ENCODE measurements around the gene POU2F2. TPM values are rescaled to one million over a fixed set of nuclear protein-coding genes. Genes with fewer than 3 reads are reported as not detected.

POU2F2 gene
- total and polyA plus RNA-seq, 9 of the 15 experiments (the other 6 are each of a cell fraction or from before 2014, with no cell fraction given) = 0.03 to 0.68 (median 0.14) TPM

GRCh38 chr19:42068756-42069571 lies 63.3 kb downstream of the POU2F2 start:
- in situ Hi-C loops (cut with MboI) (no loop called here), intact Hi-C loops (cut with micrococcal nuclease) (no loop called here)
- 23% methylated on average over 14 of the region's 29 CpGs for WGBS (ENCODE audit: insufficient coverage, low coverage, missing lambda C conversion rate)
- CTCF ChIA-PET (ENCODE audit: low intra/inter-chr PET ratio) = interaction anchor here (0.6 kb wide), 1 partner anchor 109 kb away, joined by 3 read pairs; no protein-coding TSS in a partner anchor
- FAIRE-seq (no peak), DNase-seq (ENCODE audit: extremely low read depth in 1 of 4, low spot score in 3 of 4) (peak in 2 of 4 experiments; percentile 32 to 35), ATAC-seq (no peak)
- peak overlapping the region in 1 of 2 experiments; percentile 27; a peak in 1 of 4 replicates for H3K9ac ChIP-seq (ENCODE audit: insufficient read depth in 1 of 2, low read depth in 2 of 2, low read length in 2 of 2)
- H3K27ac ChIP-seq (ENCODE audit: extremely low read depth, low read depth, low read length) = no peak overlapping the region
- no peaks in the 10 kb centered on the region for H4K20me1 ChIP-seq (replicated peaks; ENCODE audit: control insufficient read depth, insufficient read depth, low read length)
- H2AFZ ChIP-seq (ENCODE audit: low read depth, low read length) = no peak overlapping the region
- POLR2A ChIA-PET = no interaction called here
- H3K4me1 ChIP-seq (replicated peaks in 1 of 2; ENCODE audit: control insufficient read depth in 2 of 2, insufficient read depth in 2 of 2, low read length in 2 of 2) = peaks cover 0 to 29% of the 10 kb centered on the region in 2 experiments; a peak in 3 of 5 replicates
- no peaks in the 10 kb centered on the region for H3K9me3 ChIP-seq (replicated peaks; ENCODE audit: control insufficient read depth, insufficient read depth, low read depth, low read length)
- H3K79me2 ChIP-seq (ENCODE audit: control insufficient read depth, insufficient read depth, low read length) = no peaks in the 10 kb centered on the region
- H3K27me3 ChIP-seq (ENCODE audit: control insufficient read depth in 2 of 2, insufficient read depth in 2 of 2, low read length in 2 of 2) = peaks cover 12 to 36% of the 10 kb centered on the region in 2 experiments; a peak in 4 of 5 replicates
- H3K36me3 ChIP-seq (ENCODE audit: control insufficient read depth, insufficient read depth, low read length) = no peaks in the 10 kb centered on the region
- no peak overlapping the region for H3K4me2 ChIP-seq (ENCODE audit: insufficient read depth, low read length)
- no peaks in the 10 kb centered on the region for H3K9me1 ChIP-seq (ENCODE audit: control insufficient read depth, insufficient read depth, low read length)
- no peak for TF ChIP-seq HIVEP1 (CRISPR knock-in tag; IDR thresholded peaks at IDR 0.05)
- TF ChIP-seq ZNF253 (CRISPR knock-in tag; conservative IDR thresholded peaks at IDR 0.05) = no peak
- no peak for TF ChIP-seq EP400 (IDR thresholded peaks at IDR 0.05)
- TF ChIP-seq HOXB6 (CRISPR knock-in tag; IDR thresholded peaks at IDR 0.05; ENCODE audit: borderline replicate concordance) = no peak
- TF ChIP-seq BCOR (IDR thresholded peaks at IDR 0.05) = no peak
- no peak for TF ChIP-seq STAT5B (CRISPR knock-in tag; IDR thresholded peaks at IDR 0.05)
- no peak for TF ChIP-seq DMBX1 (CRISPR knock-in tag; IDR thresholded peaks at IDR 0.05; ENCODE audit: borderline replicate concordance)
- no peak for TF ChIP-seq SIN3B (IDR thresholded peaks at IDR 0.05; ENCODE audit: low read depth)
- no peak for TF ChIP-seq ZNF175 (CRISPR knock-in tag; IDR thresholded peaks at IDR 0.05; ENCODE audit: low read depth)
- TF ChIP-seq NR2F6 (CRISPR knock-in tag; IDR thresholded peaks at IDR 0.05) = no peak
- TF ChIP-seq CBFA2T3 (IDR thresholded peaks at IDR 0.05) = no peak
- no peak for TF ChIP-seq ESRRA (IDR thresholded peaks at IDR 0.05; ENCODE audit: borderline replicate concordance, low read depth)
- TF ChIP-seq ZNF431 (CRISPR knock-in tag; IDR thresholded peaks at IDR 0.05) = no peak
- H3K4me3 ChIP-seq = no peak overlapping the region
- no TSS peak for BruUV-seq (replicated peaks)

Data from K562 (cell line).